Mesenchymal stem cell (in vitro differentiated cells and primary cell): Measurements from ENCODE around the gene KRT13.

Experiments
- DNase-seq: peaks from one replicate; pipeline ENCODE4 v3.0.0-alpha.2; 2013
- H2AFZ ChIP-seq: one replicate; pipeline ENCODE4 v1.6.1; 2013; ENCODE audit warnings: low read depth, mild to moderate bottlenecking, control low read depth, inconsistent platforms, low read length, moderate library complexity
- H2AK5ac ChIP-seq: 2 replicates; pipeline ENCODE4 v1.6.1; 2013; ENCODE audit warnings: low read length, moderate library complexity, mild to moderate bottlenecking, inconsistent platforms; ENCODE audit not compliant: severe bottlenecking
- H2BK120ac ChIP-seq: one replicate; pipeline ENCODE4 v1.6.1; 2013; ENCODE audit warnings: low read depth, mild to moderate bottlenecking, inconsistent platforms, low read length, moderate library complexity
- H2BK12ac ChIP-seq, 2 experiments: one replicate each; pipeline ENCODE4 v1.6.1; 2013; ENCODE audit warnings: inconsistent platforms in 2 of 2, low read length in 2 of 2, mild to moderate bottlenecking in 2 of 2, moderate library complexity in 2 of 2, control low read depth in 1 of 2
- H2BK15ac ChIP-seq: one replicate; pipeline ENCODE4 v1.6.1; 2013; ENCODE audit warnings: mild to moderate bottlenecking, low read depth, inconsistent platforms; ENCODE audit not compliant: poor library complexity, severe bottlenecking
- H2BK5ac ChIP-seq: 2 replicates; pipeline ENCODE4 v1.6.1; 2013; ENCODE audit warnings: low read depth, mild to moderate bottlenecking, low read length, control low read depth, inconsistent platforms; ENCODE audit not compliant: poor library complexity, severe bottlenecking
- H3K14ac ChIP-seq, 2 experiments: one replicate each; pipeline ENCODE4 v1.6.1; 2013; ENCODE audit warnings: inconsistent platforms in 2 of 2, low read length in 2 of 2, control low read depth in 1 of 2, mild to moderate bottlenecking in 1 of 2, moderate library complexity in 1 of 2
- H3K18ac ChIP-seq, 2 experiments: one replicate each; pipeline ENCODE4 v1.6.1; 2013; ENCODE audit warnings: inconsistent platforms in 2 of 2, low read length in 2 of 2, control low read depth in 1 of 2, low read depth in 1 of 2, mild to moderate bottlenecking in 1 of 2
- H3K23ac ChIP-seq, 2 experiments: one replicate each; pipeline ENCODE4 v1.6.1; 2013; ENCODE audit warnings: inconsistent platforms in 2 of 2, low read length in 2 of 2, mild to moderate bottlenecking in 2 of 2, moderate library complexity in 2 of 2, control low read depth in 1 of 2
- H3K27ac ChIP-seq: 2 replicates; pipeline ENCODE4 v1.5.1; 2013; ENCODE audit warnings: mild to moderate bottlenecking, moderate library complexity, low read length, control low read depth, inconsistent platforms; ENCODE audit not compliant: poor library complexity, severe bottlenecking
- H3K27me3 ChIP-seq, 2 experiments: 2 replicates each; pipeline versions ENCODE4 v1.6.1 to v1.7.0; 2013; ENCODE audit warnings: low read length in 2 of 2, mild to moderate bottlenecking in 2 of 2, moderate library complexity in 2 of 2, control low read depth in 1 of 2, inconsistent platforms in 1 of 2; ENCODE audit not compliant: control insufficient read depth in 1 of 2, insufficient read depth in 1 of 2
- H3K36me3 ChIP-seq, 2 experiments: 2 replicates each; pipeline versions ENCODE4 v1.6.1 to v1.7.0; 2013; ENCODE audit warnings: low read length in 2 of 2, control low read depth in 1 of 2, inconsistent platforms in 1 of 2, low read depth in 1 of 2, mild to moderate bottlenecking in 1 of 2; ENCODE audit not compliant: insufficient read depth in 2 of 2, control insufficient read depth in 1 of 2
- H3K4ac ChIP-seq, 2 experiments: one replicate each; pipeline ENCODE4 v1.6.1; 2013; ENCODE audit warnings: inconsistent platforms in 2 of 2, low read length in 2 of 2, mild to moderate bottlenecking in 2 of 2, moderate library complexity in 2 of 2, control low read depth in 1 of 2, low read depth in 1 of 2
- H3K4me1 ChIP-seq: 2 replicates; pipeline ENCODE4 v1.6.1; 2013; ENCODE audit warnings: low read depth, low read length, control low read depth; ENCODE audit not compliant: control insufficient read depth, insufficient read depth
- H3K4me2 ChIP-seq: 2 replicates; pipeline ENCODE4 v1.6.1; 2013; ENCODE audit warnings: low read length, mild to moderate bottlenecking, inconsistent platforms; ENCODE audit not compliant: poor library complexity, severe bottlenecking
- H3K4me3 ChIP-seq, 2 experiments: 2 replicates each; pipeline versions ENCODE4 v1.5.1 to v1.7.0; 2013; ENCODE audit warnings: low read length in 2 of 2, mild to moderate bottlenecking in 2 of 2, control low read depth in 1 of 2, low read depth in 1 of 2; ENCODE audit not compliant: insufficient read depth in 1 of 2
- H3K79me1 ChIP-seq: replicated peaks from 2 replicates; pipeline ENCODE4 v1.6.1; 2013; ENCODE audit warnings: mild to moderate bottlenecking, control low read depth, low read length, inconsistent platforms; ENCODE audit not compliant: poor library complexity, severe bottlenecking
- H3K9ac ChIP-seq: 2 replicates; pipeline ENCODE4 v1.7.0; 2013; ENCODE audit warnings: mild to moderate bottlenecking, low read length, moderate library complexity
- H3K9me3 ChIP-seq: 2 replicates; pipeline ENCODE4 v1.7.0; 2013; ENCODE audit warnings: mild to moderate bottlenecking, low read length; ENCODE audit not compliant: control insufficient read depth
- H4K8ac ChIP-seq: one replicate; pipeline ENCODE4 v1.6.1; 2013; ENCODE audit warnings: inconsistent platforms, mild to moderate bottlenecking, low read length, moderate library complexity
- H4K91ac ChIP-seq: one replicate; pipeline ENCODE4 v1.6.1; 2013; ENCODE audit warnings: mild to moderate bottlenecking, low read length, inconsistent platforms
- WGBS: methylation state at CpG from one replicate; pipeline ENCODE4 v1.1.7; 2013; ENCODE audit warnings: mixed read lengths; 5-methylcytosine and 5-hydroxymethylcytosine counted together

KRT13 gene

GRCh38 chr17:41551365-41551764 is 46.0 kb upstream of the KRT13 start:
- H2BK12ac ChIP-seq = no peak overlapping the region
- DNase-seq = peak; percentile 54
- WGBS = 67% methylated on average over 3 of the region's 5 CpGs

GRCh38 chr17:41549596-41550039 is 44.2 kb upstream of the KRT13 start:
- no peak overlapping the region for H2BK5ac ChIP-seq
- no peak overlapping the region for H2BK15ac ChIP-seq
- no peak overlapping the region for H3K18ac ChIP-seq
- H3K4me1 ChIP-seq = peaks cover 35% of the 10 kb centered on the region
- no peaks in the 10 kb centered on the region for H3K36me3 ChIP-seq
- H3K9me3 ChIP-seq = peaks cover 9% of the 10 kb centered on the region
- no peak overlapping the region for H4K8ac ChIP-seq
- peak overlapping the region; percentile 79 for H3K9ac ChIP-seq
- H2AFZ ChIP-seq = no peak overlapping the region
- peak overlapping the region; percentile 76 for H2BK120ac ChIP-seq
- no peak overlapping the region for H3K4ac ChIP-seq
- H3K4me3 ChIP-seq = no peak overlapping the region
- peak overlapping the region; percentile 4 for H3K27ac ChIP-seq
- H2AK5ac ChIP-seq = peak overlapping the region; percentile 9
- 6% methylated on average over 7 of the region's 8 CpGs for WGBS
- H3K79me1 ChIP-seq = no peaks in the 10 kb centered on the region
- peak; percentile 89 for DNase-seq
- no peak overlapping the region for H4K91ac ChIP-seq
- H3K23ac ChIP-seq = no peak overlapping the region
- no peak overlapping the region for H3K4me2 ChIP-seq
- no peak overlapping the region for H2BK12ac ChIP-seq
- H3K14ac ChIP-seq = no peak overlapping the region
- no peaks in the 10 kb centered on the region for H3K27me3 ChIP-seq

More at GRCh38 chr17:41551365-41551764, 46.0 kb upstream of the KRT13 start:
- H2AFZ ChIP-seq = no peak overlapping the region
- H2BK5ac ChIP-seq = no peak overlapping the region
- H4K8ac ChIP-seq = no peak overlapping the region
- peaks cover 8 to 12% of the 10 kb centered on the region in 2 experiments for H3K27me3 ChIP-seq
- H3K4me2 ChIP-seq = no peak overlapping the region
- H3K36me3 ChIP-seq = no peaks in the 10 kb centered on the region
- H3K4me1 ChIP-seq = peaks cover 31% of the 10 kb centered on the region
- H3K18ac ChIP-seq = no peak overlapping the region
- H3K79me1 ChIP-seq = no peaks in the 10 kb centered on the region
- peak overlapping the region; percentile 73 for H2AK5ac ChIP-seq
- H2BK120ac ChIP-seq = no peak overlapping the region
- no peak overlapping the region for H3K9ac ChIP-seq
- H3K4ac ChIP-seq = peak overlapping the region; percentile 7 to 46
- no peak overlapping the region for H3K14ac ChIP-seq
- H4K91ac ChIP-seq = no peak overlapping the region
- no peak overlapping the region for H3K4me3 ChIP-seq
- H3K9me3 ChIP-seq = peaks cover 9% of the 10 kb centered on the region
- no peak overlapping the region for H3K23ac ChIP-seq
- no peak overlapping the region for H3K27ac ChIP-seq
- no peak overlapping the region for H2BK15ac ChIP-seq

- peak overlapping the region; percentile 79 for H3K9ac ChIP-seq
- H3K18ac ChIP-seq = peak overlapping the region; percentile 89 to 95
- H3K9me3 ChIP-seq = peaks cover 9% of the 10 kb centered on the region
- peak overlapping the region; percentile 85 for H2AK5ac ChIP-seq
- H3K27me3 ChIP-seq = no peaks in the 10 kb centered on the region
- peak overlapping the region; percentile 74 for H2AFZ ChIP-seq
- peak overlapping the region in 1 of 2 experiments; percentile 56 for H3K14ac ChIP-seq
- H2BK15ac ChIP-seq = peak overlapping the region; percentile 93
- no peaks in the 10 kb centered on the region for H3K36me3 ChIP-seq
- peak overlapping the region; percentile 95 to 98 for H2BK12ac ChIP-seq
- H3K79me1 ChIP-seq = no peaks in the 10 kb centered on the region
- peak overlapping the region; percentile 89 for H3K27ac ChIP-seq
- H2BK5ac ChIP-seq = peak overlapping the region; percentile 91
- H3K4me3 ChIP-seq = peak overlapping the region in 1 of 2 experiments; percentile 52
- peak overlapping the region; percentile 93 to 96 for H3K4ac ChIP-seq
- peak overlapping the region; percentile 98 for H4K91ac ChIP-seq
- H4K8ac ChIP-seq = peak overlapping the region; percentile 96
- H3K23ac ChIP-seq = peak overlapping the region in 1 of 2 experiments; percentile 16
- H3K4me1 ChIP-seq = peaks cover 40% of the 10 kb centered on the region
- peak overlapping the region; percentile 7 for H3K4me2 ChIP-seq
- H2BK120ac ChIP-seq = peak overlapping the region; percentile 97
- DNase-seq = peak; percentile 95
- 2% methylated on average over 19 of the region's 25 CpGs for WGBS
These were observed 43.6 kb upstream of the KRT13 start for GRCh38 chr17:41548844-41549595.
